NCI-H82 (cell line): ENCODE results near the gene TMEM107.

Source experiments
- DNase-seq: peaks from one replicate; lab custom pipeline; 2025; lab: John Stamatoyannopoulos, UW

The TMEM107 gene

GRCh38 chr17:8162233-8162996 is 13.8 kb downstream of the TMEM107 start, which contains the start of gene VAMP2:
VAMP2 (minus strand) TSS chr17:8162948; CDS start chr17:8162879, 69 bp downstream.
- DNase-seq: peak; percentile 77

GRCh38 chr17:8161289-8162232 is 14.6 kb downstream of the TMEM107 start:
- no peak for DNase-seq

GRCh38 chr17:8160741-8161221 is 15.4 kb downstream of the TMEM107 start:
- no peak for DNase-seq

GRCh38 chr17:8160224-8160577 is 16.0 kb downstream of the TMEM107 start:
- DNase-seq: no peak

- DNase-seq: no peak
Measured at GRCh38 chr17:8159459-8160223, 16.5 kb downstream of the TMEM107 start.

- no peak for DNase-seq
Measured at GRCh38 chr17:8159032-8159400, 17.2 kb downstream of the TMEM107 start.

- peak; percentile 96 for DNase-seq
Measured at GRCh38 chr17:8158267-8159031, 17.7 kb downstream of the TMEM107 start.

GRCh38 chr17:8156246-8156992 is 19.8 kb downstream of the TMEM107 start:
- peak; percentile 100 for DNase-seq

GRCh38 chr17:8155996-8156245 is 20.3 kb downstream of the TMEM107 start:
- DNase-seq: no peak

GRCh38 chr17:8155231-8155995 is 20.8 kb downstream of the TMEM107 start:
- no peak for DNase-seq

GRCh38 chr17:8154608-8155155 is 21.5 kb downstream of the TMEM107 start:
- DNase-seq: no peak

- DNase-seq: peak; percentile 99
Measured at GRCh38 chr17:8153957-8154607, 22.1 kb downstream of the TMEM107 start.

- DNase-seq: peak; percentile 91
Measured at GRCh38 chr17:8153525-8153956, 22.6 kb downstream of the TMEM107 start.

GRCh38 chr17:8153031-8153451 is 23.1 kb downstream of the TMEM107 start:
- DNase-seq: peak; percentile 65

- DNase-seq: peak; percentile 99
Measured at GRCh38 chr17:8152112-8152775, 23.9 kb downstream of the TMEM107 start, which contains the start of gene PER1. PER1 (minus strand) TSS chr17:8152404; CDS start chr17:8150706, 1,698 bp downstream.

- DNase-seq: peak; percentile 60
Measured at GRCh38 chr17:8151641-8152111, 24.5 kb downstream of the TMEM107 start.

GRCh38 chr17:8151120-8151640 is 25.0 kb downstream of the TMEM107 start:
- DNase-seq: peak; percentile 92
